Epithelial cell of esophagus (primary cell): ENCODE data around the gene GUCY1A2.

Experiments used
- DNase-seq: peaks from one replicate; pipeline ENCODE4 v3.0.0; 2010; ENCODE audit warnings: low read depth
- H3K4me3 ChIP-seq: 2 replicates; pipeline ENCODE4 v1.5.1; 2011; ENCODE audit warnings: mild to moderate bottlenecking, low read length, control low read depth
- CTCF ChIP-seq: IDR thresholded peaks from 2 replicates; pipeline ENCODE4 v1.5.1; 2011; ENCODE audit warnings: low read depth, mild to moderate bottlenecking, low read length, control low read depth, inconsistent platforms; ENCODE audit not compliant: insufficient read depth; ENCODE audit errors: missing control alignments

The GUCY1A2 gene

DNA sequence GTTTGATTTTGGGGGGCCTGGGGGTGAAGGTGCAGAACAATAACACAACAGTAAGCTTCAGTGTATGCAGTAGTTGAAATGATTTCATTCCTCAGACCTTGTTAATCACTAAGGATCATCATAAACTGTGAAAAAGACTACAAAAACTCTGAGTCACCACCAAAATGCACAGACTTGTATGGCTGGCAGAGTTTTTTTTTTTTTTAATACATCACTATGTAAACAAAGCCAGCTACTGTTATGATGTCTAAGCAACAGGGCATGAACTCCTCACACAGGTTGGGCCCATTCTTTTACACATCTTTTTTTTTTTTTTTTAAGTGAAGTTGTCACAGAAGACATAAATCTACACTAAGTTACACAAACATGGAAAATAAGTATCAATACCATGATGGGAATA, 311.9 kb downstream of the GUCY1A2 start:
- DNase-seq: peak; percentile 95
- no peak overlapping the region for H3K4me3 ChIP-seq
- TF ChIP-seq CTCF: no peak

GRCh38 chr11:106702805-106703204, 315.5 kb downstream of the GUCY1A2 start:
- TF ChIP-seq CTCF: no peak
- H3K4me3 ChIP-seq: no peak overlapping the region
- no peak for DNase-seq

- peak; percentile 81 for DNase-seq
- no peak for TF ChIP-seq CTCF
- no peak overlapping the region for H3K4me3 ChIP-seq
These were observed 321.2 kb downstream of the GUCY1A2 start for GRCh38 chr11:106697058-106697457.

DNA sequence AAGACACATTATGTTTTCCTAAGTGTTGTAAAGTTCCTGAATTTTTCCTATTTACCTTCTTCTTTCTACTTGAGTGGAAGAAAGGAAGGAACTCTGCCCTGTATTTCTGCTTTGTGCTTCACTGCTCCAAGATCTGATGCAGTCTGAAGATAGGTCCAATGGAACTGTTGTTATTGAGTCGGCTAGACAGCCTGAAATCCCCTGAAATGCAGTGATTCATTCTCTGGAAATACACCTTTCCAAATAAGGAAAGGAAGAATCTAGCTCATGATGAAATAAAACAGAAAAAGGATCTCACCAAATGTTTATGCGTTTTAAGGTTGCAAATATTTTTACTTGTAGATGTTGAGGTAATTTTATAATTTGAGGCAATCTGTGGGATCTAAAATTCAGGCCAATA, 322.8 kb downstream of the GUCY1A2 start:
- DNase-seq: peak; percentile 64
- TF ChIP-seq CTCF: no peak
- no peak overlapping the region for H3K4me3 ChIP-seq

DNA sequence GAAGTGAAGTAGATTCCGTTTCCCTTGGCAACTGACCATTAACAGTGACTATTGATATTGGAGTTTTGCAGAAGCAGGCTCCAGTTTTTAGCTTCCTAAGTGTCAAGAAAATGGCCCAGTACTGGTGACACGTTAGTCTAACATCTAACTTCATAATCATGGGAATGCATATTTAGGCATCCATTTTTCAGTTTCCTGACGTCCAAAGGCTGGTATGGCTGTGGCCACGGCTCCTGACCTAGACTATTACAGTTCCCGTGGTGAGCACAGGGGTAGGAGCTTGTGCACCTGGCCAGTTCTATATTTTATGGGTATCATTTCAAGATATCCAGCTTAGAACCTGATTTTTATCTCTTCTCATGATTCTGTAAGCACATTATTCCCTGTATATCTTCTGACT, 323.8 kb downstream of the GUCY1A2 start:
- DNase-seq: no peak
- no peak for TF ChIP-seq CTCF

DNA sequence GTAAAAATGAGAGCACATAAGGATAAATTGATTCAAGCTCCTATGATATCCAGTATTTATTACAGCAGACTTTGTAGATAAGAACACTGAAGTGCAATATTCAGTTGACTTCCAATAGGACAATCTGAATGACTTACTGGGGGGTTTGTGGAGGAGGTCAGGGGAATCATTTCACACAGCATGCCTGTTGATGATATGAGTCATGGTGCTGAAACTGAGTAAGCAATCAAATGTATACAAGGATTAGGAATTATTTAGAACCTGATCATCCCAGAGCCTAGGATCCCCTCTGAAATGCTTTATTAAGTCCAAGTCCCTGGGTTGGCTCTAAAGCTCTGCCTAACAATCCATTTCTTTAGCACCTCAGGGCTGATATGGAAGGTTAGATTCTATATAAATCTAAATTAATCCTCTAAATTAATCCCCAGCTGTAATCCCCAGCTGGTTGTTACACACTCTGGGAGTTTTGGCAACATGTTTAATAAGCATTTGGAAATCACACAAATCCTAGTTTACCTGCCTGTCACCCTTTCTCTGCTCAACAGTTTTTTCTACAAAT, 326.4 kb downstream of the GUCY1A2 start:
- no peak for TF ChIP-seq CTCF
- DNase-seq: peak; percentile 40
- no peak overlapping the region for H3K4me3 ChIP-seq

More for the DNA sequence above, 323.8 kb downstream of the GUCY1A2 start:
- H3K4me3 ChIP-seq: no peak overlapping the region

DNA sequence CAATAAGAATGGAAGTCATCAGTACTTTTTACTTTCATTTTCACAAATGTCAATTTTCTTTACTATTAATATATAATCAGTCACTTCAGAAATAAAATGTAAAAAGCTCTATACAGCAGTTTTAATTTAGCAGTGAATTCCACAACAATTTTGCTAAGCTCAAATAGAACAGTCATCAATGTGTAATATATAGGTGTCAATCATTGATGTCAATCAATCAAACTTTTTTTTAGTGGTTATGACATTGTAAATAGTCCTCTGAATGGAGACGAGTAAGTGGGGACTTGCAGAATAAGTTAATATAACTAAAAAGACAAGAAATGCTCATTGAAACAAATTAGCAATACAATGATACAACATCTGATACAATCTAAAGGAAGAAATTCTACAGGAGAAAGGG, 327.4 kb downstream of the GUCY1A2 start:
- no peak for DNase-seq
- H3K4me3 ChIP-seq: no peak overlapping the region
- no peak for TF ChIP-seq CTCF
